ENCODE data around the gene CSPG5.

GRCh38 chr3:47578119-47578632, 489 bp downstream of the CSPG5 start:
- TF ChIP-seq CTCF (IDR thresholded peaks at IDR 0.05), result no peak
- TF ChIP-seq POLR2A (IDR thresholded peaks at IDR 0.05), result no peak

All from uterus (tissue), 2 donors.